GM18861 (cell line): Measurements from ENCODE around the gene PCBP2.

ENCODE experiments used
- ATAC-seq: cut with Tn5 transposase; IDR thresholded peaks from one replicate; pipeline ENCODE4 v1.9.1; 2021; ENCODE audit not compliant: unreplicated experiment

Gene PCBP2

GRCh38 chr12:53506881-53507602 lies 55.1 kb downstream of the PCBP2 start, which contains the start of gene NPFF:
TSS of gene NPFF (minus strand) at chr12:53507484. CDS start at chr12:53507474, 10 bp downstream.
- ATAC-seq = no peak

- ATAC-seq = no peak
Measured at GRCh38 chr12:53507603-53507885, 55.6 kb downstream of the PCBP2 start.

DNA sequence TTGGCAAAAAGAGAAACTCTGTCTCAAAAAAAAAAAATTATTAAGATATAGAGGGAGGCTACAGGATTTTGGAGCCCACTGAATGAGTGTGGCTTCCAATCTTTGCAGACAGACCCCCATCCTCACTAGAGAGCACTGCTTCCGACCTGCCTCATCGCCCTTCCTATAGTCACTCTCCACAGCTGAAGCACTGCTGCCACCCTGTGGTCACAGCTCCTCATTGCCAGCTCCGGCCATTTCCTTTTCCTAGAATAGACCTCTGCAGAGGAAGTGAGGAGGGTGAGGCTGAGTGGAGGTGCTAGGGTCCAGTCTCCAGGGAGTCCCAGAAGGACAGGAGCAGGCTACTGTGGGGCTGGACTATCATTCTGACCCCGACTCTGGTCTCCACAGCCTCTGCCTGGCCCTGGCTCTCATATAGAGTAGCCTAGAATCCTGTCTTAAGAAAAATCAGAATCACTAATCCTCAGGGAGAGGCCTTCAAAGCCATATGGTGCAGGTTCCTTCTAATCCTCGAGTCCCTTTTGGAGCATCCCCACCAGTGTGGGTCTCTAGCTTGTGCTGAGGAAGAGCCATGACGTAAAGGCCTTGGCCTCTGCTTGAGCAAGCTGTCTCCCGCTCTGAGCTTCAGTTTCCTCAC lies 56.8 kb downstream of the PCBP2 start:
- peak; percentile 90 for ATAC-seq

- ATAC-seq = no peak
Measured at GRCh38 chr12:53510181-53510812, 58.4 kb downstream of the PCBP2 start.

GRCh38 chr12:53513712-53514410 lies 62.0 kb downstream of the PCBP2 start:
- ATAC-seq = no peak

GRCh38 chr12:53514628-53515290 lies 62.9 kb downstream of the PCBP2 start:
- no peak for ATAC-seq

- no peak for ATAC-seq
Measured at GRCh38 chr12:53515291-53515680, 63.4 kb downstream of the PCBP2 start.

DNA sequence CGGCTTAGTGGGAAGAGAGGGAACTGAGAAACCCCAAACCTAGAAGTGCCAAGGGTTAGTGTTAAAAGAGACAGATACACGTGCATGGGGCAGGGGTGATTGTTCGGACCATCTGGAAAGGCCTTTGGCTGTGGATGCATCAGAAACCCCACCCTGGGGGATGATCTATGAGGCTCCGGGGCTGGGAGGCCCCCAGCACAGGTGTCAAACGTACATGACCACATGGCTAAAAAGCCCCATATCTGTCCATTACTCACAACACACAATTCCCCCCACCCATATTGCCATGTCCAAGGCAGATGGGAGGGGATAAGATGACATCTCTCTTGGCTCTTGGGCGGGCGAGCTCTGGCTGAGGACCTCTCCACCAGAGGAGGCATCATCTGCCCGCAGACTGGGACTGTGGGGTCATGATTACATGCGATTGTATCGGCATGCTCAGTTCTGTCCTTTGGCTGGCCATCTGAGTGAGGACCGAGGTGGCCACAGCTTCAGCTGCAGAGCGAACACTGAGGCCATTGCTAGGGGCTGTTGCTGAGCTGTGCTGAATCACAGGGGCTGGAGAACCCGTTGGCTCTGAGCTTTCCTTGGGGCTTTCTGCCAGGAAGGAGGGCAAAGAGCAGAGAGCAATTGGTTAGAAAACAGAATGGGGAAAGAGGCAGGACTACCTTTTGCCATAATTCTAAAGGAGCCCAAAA lies 65.0 kb downstream of the PCBP2 start:
- no peak for ATAC-seq

GRCh38 chr12:53518381-53518780 lies 66.5 kb downstream of the PCBP2 start:
- ATAC-seq = no peak

DNA sequence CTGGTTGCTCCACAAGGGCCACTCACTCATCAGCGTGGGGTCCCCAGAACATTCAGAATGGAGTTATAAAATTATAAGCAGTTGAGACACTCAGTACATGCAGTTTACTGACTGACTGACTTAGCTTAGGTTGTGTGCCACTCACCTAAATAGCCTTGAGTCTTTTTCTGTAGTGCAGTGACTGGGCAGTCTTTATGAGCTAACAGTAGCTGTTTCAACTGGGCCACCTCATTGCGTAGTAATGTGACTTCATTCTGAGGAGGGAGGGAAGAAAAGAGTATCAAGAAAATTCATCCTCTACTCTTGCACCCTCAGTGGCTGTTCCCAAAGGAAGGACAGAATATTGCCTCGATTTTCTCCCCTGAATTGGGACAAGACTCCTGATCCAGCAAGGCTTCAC lies 71.2 kb downstream of the PCBP2 start:
- no peak for ATAC-seq

GRCh38 chr12:53524476-53524875 lies 72.6 kb downstream of the PCBP2 start:
- no peak for ATAC-seq

DNA sequence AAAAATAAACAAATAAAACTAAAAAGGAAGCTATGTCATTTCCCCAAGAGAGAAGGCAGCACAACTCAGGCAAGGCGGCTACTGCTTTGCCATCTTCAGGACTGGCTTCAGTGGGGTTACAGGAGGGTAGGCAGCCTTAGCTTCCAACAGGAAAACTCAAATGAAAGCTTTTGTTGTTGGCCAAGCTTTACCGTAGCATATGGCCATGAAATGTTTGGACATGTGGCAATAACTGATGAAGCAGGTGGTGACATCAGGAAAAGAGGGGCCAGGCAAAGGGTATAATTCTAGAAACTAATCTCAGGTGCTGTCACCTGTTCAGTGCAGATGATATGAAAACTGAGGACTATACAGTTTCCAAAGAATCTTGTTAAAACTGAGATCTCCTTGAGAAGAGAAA lies 78.2 kb downstream of the PCBP2 start:
- ATAC-seq = no peak
